ENCODE data around the gene ZNF2.
A peak's percentile ranks its signal among the peaks of the same experiment; 100 is the strongest.

Gene ZNF2

GRCh38 chr2:95122197-95122551, 43.4 kb upstream of the ZNF2 start:
- H3K27me3 ChIP-seq (ENCODE audit: low read length) = no peaks in the 10 kb centered on the region
- no peaks in the 10 kb centered on the region for H3K9me2 ChIP-seq (replicated peaks; ENCODE audit: insufficient read depth, low read length)
- H2AFZ ChIP-seq (ENCODE audit: low read depth, low read length, severe bottlenecking) = peak overlapping the region; percentile 76
- peak overlapping the region; percentile 64 for H3K4me2 ChIP-seq (ENCODE audit: low read depth, low read length, poor library complexity, severe bottlenecking)
- TF ChIP-seq EZH2phosphoT487 (conservative IDR thresholded peaks at IDR 0.05; ENCODE audit: low read length) (no peak), CTCF (IDR thresholded peaks at IDR 0.05; ENCODE audit: insufficient read depth, low read length, poor library complexity, severe bottlenecking) (no peak)
- H3K36me3 ChIP-seq (ENCODE audit: low read length) = no peaks in the 10 kb centered on the region
- H3F3A ChIP-seq (ENCODE audit: insufficient read depth) = no peaks in the 10 kb centered on the region
- H3K9ac ChIP-seq (ENCODE audit: low read length) = peak overlapping the region; percentile 86
- no peaks in the 10 kb centered on the region for H4K20me1 ChIP-seq (ENCODE audit: low read depth, low read length)
- no peak overlapping the region for H3K27ac ChIP-seq (ENCODE audit: low read depth, low read length)
- peak overlapping the region; percentile 70 for H3K4me3 ChIP-seq (ENCODE audit: insufficient read depth, low read length, poor library complexity, severe bottlenecking)
- H3K79me2 ChIP-seq (ENCODE audit: insufficient read depth, low read length) = peaks cover 39% of the 10 kb centered on the region
- H3K9me3 ChIP-seq (ENCODE audit: insufficient read depth, low read length) = no peaks in the 10 kb centered on the region

- Histone ChIP-seq H3K4me3 (ENCODE audit: insufficient read depth, low read length, poor library complexity, severe bottlenecking) (no peak overlapping the region), H3K36me3 (ENCODE audit: low read length) (no peaks in the 10 kb centered on the region), H3F3A (ENCODE audit: insufficient read depth) (no peaks in the 10 kb centered on the region)
Observed at GRCh38 chr2:95138702-95139101, 26.9 kb upstream of the ZNF2 start.

GRCh38 chr2:95143838-95144237, 21.8 kb upstream of the ZNF2 start:
- H2AFZ ChIP-seq (ENCODE audit: low read depth, low read length, severe bottlenecking) = no peak overlapping the region
- H3K27ac ChIP-seq (ENCODE audit: low read depth, low read length) = no peak overlapping the region
- H3K36me3 ChIP-seq (ENCODE audit: low read length) = no peaks in the 10 kb centered on the region
- no peaks in the 10 kb centered on the region for H3K9me2 ChIP-seq (replicated peaks; ENCODE audit: insufficient read depth, low read length)
- no peaks in the 10 kb centered on the region for H3F3A ChIP-seq (ENCODE audit: insufficient read depth)
- H4K20me1 ChIP-seq (ENCODE audit: low read depth, low read length) = no peaks in the 10 kb centered on the region
- no peak overlapping the region for H3K9ac ChIP-seq (ENCODE audit: low read length)
- peaks cover 46% of the 10 kb centered on the region; the same call in 1 of the 2 replicates for H3K9me3 ChIP-seq (ENCODE audit: insufficient read depth, low read length)
- no peak overlapping the region for H3K4me3 ChIP-seq (ENCODE audit: insufficient read depth, low read length, poor library complexity, severe bottlenecking)
- no peaks in the 10 kb centered on the region for H3K27me3 ChIP-seq (ENCODE audit: low read length)
- TF ChIP-seq EZH2phosphoT487 (conservative IDR thresholded peaks at IDR 0.05; ENCODE audit: low read length) (no peak), CTCF (IDR thresholded peaks at IDR 0.05; ENCODE audit: insufficient read depth, low read length, poor library complexity, severe bottlenecking) (no peak)
- no peak overlapping the region for H3K4me2 ChIP-seq (ENCODE audit: low read depth, low read length, poor library complexity, severe bottlenecking)
- no peaks in the 10 kb centered on the region for H3K79me2 ChIP-seq (ENCODE audit: insufficient read depth, low read length)

More at GRCh38 chr2:95138702-95139101, 26.9 kb upstream of the ZNF2 start:
- Histone ChIP-seq H3K27ac (ENCODE audit: low read depth, low read length) (no peak overlapping the region), H3K9me3 (ENCODE audit: insufficient read depth, low read length) (peaks cover 14% of the 10 kb centered on the region; the same call in 1 of the 2 replicates), H3K27me3 (ENCODE audit: low read length) (no peaks in the 10 kb centered on the region), H3K4me2 (ENCODE audit: low read depth, low read length, poor library complexity, severe bottlenecking) (no peak overlapping the region), H3K79me2 (ENCODE audit: insufficient read depth, low read length) (no peaks in the 10 kb centered on the region), H3K9me2 (replicated peaks; ENCODE audit: insufficient read depth, low read length) (no peaks in the 10 kb centered on the region), H3K9ac (ENCODE audit: low read length) (no peak overlapping the region), H4K20me1 (ENCODE audit: low read depth, low read length) (no peaks in the 10 kb centered on the region), H2AFZ (ENCODE audit: low read depth, low read length, severe bottlenecking) (no peak overlapping the region)
- TF ChIP-seq CTCF (IDR thresholded peaks at IDR 0.05; ENCODE audit: insufficient read depth, low read length, poor library complexity, severe bottlenecking) = no peak
- no peak for TF ChIP-seq EZH2phosphoT487 (conservative IDR thresholded peaks at IDR 0.05; ENCODE audit: low read length)
